AG20443 (cell line): ENCODE results near the gene TIMP1.
A peak's percentile ranks its signal among the peaks of the same experiment; 100 is the strongest.

Experiments used
- DNase-seq: peaks from one replicate; pipeline ENCODE4 v3.0.0; 2012; ENCODE audit warnings: low spot score, mixed read lengths

TIMP1 gene

GRCh38 chrX:47581731-47582647 is at the start of gene TIMP1:
Gene TIMP1 (plus strand): TSS chrX:47582436. CDS start chrX:47583416, 980 bp downstream.
- peak; percentile 91 for DNase-seq

- DNase-seq = no peak
Observed at GRCh38 chrX:47539860-47540259, 42.4 kb upstream of the TIMP1 start.

GRCh38 chrX:47540754-47541538 is 41.3 kb upstream of the TIMP1 start:
- peak; percentile 92 for DNase-seq

GRCh38 chrX:47543496-47543895 is 38.7 kb upstream of the TIMP1 start:
- DNase-seq = no peak

- peak; percentile 87 for DNase-seq
Observed at GRCh38 chrX:47556045-47556623, 26.1 kb upstream of the TIMP1 start.

GRCh38 chrX:47558436-47558835 is 23.8 kb upstream of the TIMP1 start:
- DNase-seq = no peak

GRCh38 chrX:47560179-47560933 is 21.9 kb upstream of the TIMP1 start:
- no peak for DNase-seq

- peak; percentile 94 for DNase-seq
Observed at GRCh38 chrX:47560934-47561658, 21.1 kb upstream of the TIMP1 start, which contains the start of gene ARAF. Gene ARAF (plus strand): TSS chrX:47561205. CDS start chrX:47562968, 1,763 bp downstream.

- DNase-seq = no peak
Observed at GRCh38 chrX:47561659-47562151, 20.5 kb upstream of the TIMP1 start.

GRCh38 chrX:47562615-47563243 is 19.5 kb upstream of the TIMP1 start:
- DNase-seq = no peak

- no peak for DNase-seq
Observed at GRCh38 chrX:47563801-47564315, 18.4 kb upstream of the TIMP1 start.

GRCh38 chrX:47564438-47565085 is 17.7 kb upstream of the TIMP1 start:
- no peak for DNase-seq

- no peak for DNase-seq
Observed at GRCh38 chrX:47566841-47567240, 15.4 kb upstream of the TIMP1 start.

GRCh38 chrX:47568656-47569295 is 13.5 kb upstream of the TIMP1 start:
- no peak for DNase-seq

- no peak for DNase-seq
Observed at GRCh38 chrX:47570794-47571193, 11.4 kb upstream of the TIMP1 start.

GRCh38 chrX:47571215-47571614 is 11.0 kb upstream of the TIMP1 start:
- DNase-seq = no peak

GRCh38 chrX:47571896-47572295 is 10.3 kb upstream of the TIMP1 start:
- no peak for DNase-seq

GRCh38 chrX:47572773-47573340 is 9.4 kb upstream of the TIMP1 start:
- no peak for DNase-seq
